H7 (cell line): ENCODE results near the gene CLEC7A. TPM values are rescaled to one million over a fixed set of nuclear protein-coding genes. Genes with fewer than 3 reads are reported as not detected.

ENCODE experiments used
- DNase-seq: peaks from one replicate; pipeline ENCODE4 v3.0.0; 2012
- H3K27me3 ChIP-seq: 2 replicates; pipeline ENCODE4 v1.6.0; 2011; ENCODE audit warnings: mild to moderate bottlenecking, low read length; ENCODE audit not compliant: control insufficient read depth, insufficient read depth
- H3K36me3 ChIP-seq: replicated peaks from 2 replicates; pipeline ENCODE4 v1.5.1; 2011; ENCODE audit warnings: low read length; ENCODE audit not compliant: control insufficient read depth, insufficient read depth
- H3K4me3 ChIP-seq: 2 replicates; pipeline ENCODE4 v1.5.1; 2011; ENCODE audit warnings: low read depth, mild to moderate bottlenecking, control low read depth, low read length, moderate library complexity; ENCODE audit not compliant: insufficient read depth
- total RNA-seq: library from RNA; depleted of rRNA; stranded (reverse); fragments of >200 nt; shearing (Covaris generic); gene quantifications from 2 replicates; pipeline ENCODE4 v1.2.3, GENCODE V29; 2014

Gene CLEC7A
- total RNA-seq, 1 experiment from 2014 or later, result 0.07 TPM

GRCh38 chr12:10088955-10089900 is 40.8 kb downstream of the CLEC7A start:
- peak; percentile 16 for DNase-seq
- no peak overlapping the region for H3K4me3 ChIP-seq
- no peaks in the 10 kb centered on the region for H3K27me3 ChIP-seq
- no peaks in the 10 kb centered on the region for H3K36me3 ChIP-seq

- DNase-seq, result no peak
- Histone ChIP-seq H3K27me3 (no peaks in the 10 kb centered on the region), H3K4me3 (no peak overlapping the region), H3K36me3 (no peaks in the 10 kb centered on the region)
Measured at GRCh38 chr12:10088031-10088430, 42.0 kb downstream of the CLEC7A start.

- Histone ChIP-seq H3K4me3 (no peak overlapping the region), H3K27me3 (no peaks in the 10 kb centered on the region), H3K36me3 (no peaks in the 10 kb centered on the region)
- DNase-seq, result no peak
Measured at GRCh38 chr12:10086387-10086786, 43.6 kb downstream of the CLEC7A start.

GRCh38 chr12:10084733-10085132 is 45.3 kb downstream of the CLEC7A start:
- H3K36me3 ChIP-seq, result no peaks in the 10 kb centered on the region
- DNase-seq, result no peak
- H3K27me3 ChIP-seq, result no peaks in the 10 kb centered on the region
- no peak overlapping the region for H3K4me3 ChIP-seq

GRCh38 chr12:10082117-10082874 is 47.7 kb downstream of the CLEC7A start:
- DNase-seq, result no peak

GRCh38 chr12:10075451-10075850 is 54.5 kb downstream of the CLEC7A start:
- Histone ChIP-seq H3K27me3 (no peaks in the 10 kb centered on the region), H3K36me3 (no peaks in the 10 kb centered on the region), H3K4me3 (no peak overlapping the region)
- no peak for DNase-seq

More at GRCh38 chr12:10082117-10082874, 47.7 kb downstream of the CLEC7A start:
- Histone ChIP-seq H3K36me3 (no peaks in the 10 kb centered on the region), H3K4me3 (no peak overlapping the region), H3K27me3 (no peaks in the 10 kb centered on the region)

GRCh38 chr12:10073261-10073660 is 56.7 kb downstream of the CLEC7A start:
- H3K4me3 ChIP-seq, result no peak overlapping the region
- H3K36me3 ChIP-seq, result no peaks in the 10 kb centered on the region
- DNase-seq, result no peak
- no peaks in the 10 kb centered on the region for H3K27me3 ChIP-seq

GRCh38 chr12:10072131-10072530 is 57.9 kb downstream of the CLEC7A start:
- DNase-seq, result no peak
- H3K27me3 ChIP-seq, result no peaks in the 10 kb centered on the region
- no peak overlapping the region for H3K4me3 ChIP-seq
- H3K36me3 ChIP-seq, result no peaks in the 10 kb centered on the region

- H3K27me3 ChIP-seq, result no peaks in the 10 kb centered on the region
- no peaks in the 10 kb centered on the region for H3K36me3 ChIP-seq
- no peak overlapping the region for H3K4me3 ChIP-seq
- no peak for DNase-seq
Measured at GRCh38 chr12:10070380-10070779, 59.6 kb downstream of the CLEC7A start.

GRCh38 chr12:10069976-10070375 is 60.0 kb downstream of the CLEC7A start:
- Histone ChIP-seq H3K36me3 (no peaks in the 10 kb centered on the region), H3K4me3 (no peak overlapping the region), H3K27me3 (no peaks in the 10 kb centered on the region)
- no peak for DNase-seq

- no peaks in the 10 kb centered on the region for H3K27me3 ChIP-seq
- H3K36me3 ChIP-seq, result no peaks in the 10 kb centered on the region
- DNase-seq, result no peak
- H3K4me3 ChIP-seq, result no peak overlapping the region
Measured at GRCh38 chr12:10069099-10069498, 60.9 kb downstream of the CLEC7A start.

GRCh38 chr12:10068644-10069043 is 61.4 kb downstream of the CLEC7A start:
- no peak for DNase-seq
- H3K4me3 ChIP-seq, result no peak overlapping the region
- no peaks in the 10 kb centered on the region for H3K36me3 ChIP-seq

GRCh38 chr12:10067942-10068341 is 62.1 kb downstream of the CLEC7A start:
- no peak for DNase-seq

More at GRCh38 chr12:10068644-10069043, 61.4 kb downstream of the CLEC7A start:
- no peaks in the 10 kb centered on the region for H3K27me3 ChIP-seq

GRCh38 chr12:10067264-10067663 is 62.7 kb downstream of the CLEC7A start:
- Histone ChIP-seq H3K4me3 (no peak overlapping the region), H3K27me3 (no peaks in the 10 kb centered on the region), H3K36me3 (no peaks in the 10 kb centered on the region)
- no peak for DNase-seq

More at GRCh38 chr12:10067942-10068341, 62.1 kb downstream of the CLEC7A start:
- Histone ChIP-seq H3K4me3 (no peak overlapping the region), H3K27me3 (no peaks in the 10 kb centered on the region), H3K36me3 (no peaks in the 10 kb centered on the region)
